Hematopoietic multipotent progenitor cell treated with erythropoietin and hydrocortisone succinate and interleukin-3 and kit ligand, for 15 days (in vitro differentiated cells): ENCODE measurements around the gene SIRT2.
"Not testable (repeated sequence)": the region's sequence is repeated elsewhere in the genome, so short reads cannot be mapped to it uniquely, and the experiment has no call there.

Experiments used
- DNase-seq: peaks from one replicate; pipeline ENCODE4 v3.0.0-alpha.2; 2015; ENCODE audit warnings: low spot score

The SIRT2 gene

DNA sequence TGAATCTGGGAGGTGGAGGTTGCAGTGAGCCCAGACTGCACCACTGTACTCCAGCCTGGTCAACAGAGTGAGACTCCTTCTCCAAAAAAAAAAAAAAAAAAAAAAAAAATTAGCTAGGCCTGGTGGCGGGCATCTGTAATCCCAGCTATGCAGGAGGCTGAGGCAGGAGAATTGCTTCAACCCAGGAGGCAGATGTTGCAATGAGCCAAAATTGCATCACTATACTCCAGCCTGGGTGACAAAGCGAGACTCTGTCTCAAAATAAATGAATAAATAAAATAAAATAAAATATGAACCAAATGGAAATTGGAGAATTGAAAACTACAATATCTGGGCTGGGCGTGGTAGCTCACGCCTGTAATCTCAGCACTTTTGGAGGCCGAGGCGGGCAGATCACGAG, 70.2 kb downstream of the SIRT2 start:
- not testable (repeated sequence) for DNase-seq
